Natural killer cell (primary cell): Measurements from ENCODE around the gene NLGN4X. TPM values are rescaled to one million over a fixed set of nuclear protein-coding genes. Genes with fewer than 3 reads are reported as not detected.

ENCODE experiments used
- ATAC-seq, 3 donors: fragments of 150-1000 bp in 2 of 3; fragments of 200-7000 bp in 1 of 3; cut with Tn5 transposase; 1 replicate in 1 of 3; 2 replicates in 2 of 3; pipeline ENCODE4 v1.10.0; 2021; ENCODE audit warnings: mild to moderate bottlenecking in 2 of 3, moderate library complexity in 2 of 3
- DNase-seq, 2 donors: peaks; one replicate each; pipeline versions ENCODE4 v3.0.0 to v3.0.0-alpha.2; 2013 to 2021; ENCODE audit warnings: mixed read lengths in 1 of 2
- H3K27ac ChIP-seq: one replicate; pipeline ENCODE4 v1.5.1; 2013; ENCODE audit warnings: mild to moderate bottlenecking, low read length
- H3K27me3 ChIP-seq: one replicate; pipeline ENCODE4 v1.6.1; 2013; ENCODE audit warnings: low read length; ENCODE audit not compliant: control insufficient read depth, insufficient read depth
- H3K36me3 ChIP-seq: one replicate; pipeline ENCODE4 v1.6.1; 2013; ENCODE audit warnings: low read length; ENCODE audit not compliant: control insufficient read depth, insufficient read depth
- H3K4me1 ChIP-seq: one replicate; pipeline ENCODE4 v1.6.1; 2013; ENCODE audit warnings: low read length; ENCODE audit not compliant: control insufficient read depth, insufficient read depth
- H3K4me3 ChIP-seq: one replicate; pipeline ENCODE4 v1.5.1; 2013; ENCODE audit warnings: low read length
- H3K9me3 ChIP-seq: one replicate; pipeline ENCODE4 v1.6.1; 2013; ENCODE audit warnings: low read length; ENCODE audit not compliant: control insufficient read depth, insufficient read depth
- H3K27ac Mint-ChIP-seq, 2 donors: one replicate each; pipeline ENCODE4 v1.8.0; 2022; ENCODE audit warnings: mild to moderate bottlenecking in 2 of 2, mixed read lengths in 2 of 2, moderate library complexity in 1 of 2
- H3K27me3 Mint-ChIP-seq, 2 donors: one replicate each; pipeline ENCODE4 v1.8.0; 2022; ENCODE audit warnings: low read depth in 2 of 2, mixed read lengths in 2 of 2
- H3K36me3 Mint-ChIP-seq: one replicate; pipeline ENCODE4 v1.8.0; 2022; ENCODE audit warnings: mixed read lengths
- H3K4me1 Mint-ChIP-seq, 2 donors: one replicate each; pipeline ENCODE4 v1.8.0; 2022; ENCODE audit warnings: mixed read lengths in 2 of 2
- H3K4me3 Mint-ChIP-seq: one replicate; pipeline ENCODE4 v1.8.0; 2022; ENCODE audit warnings: mild to moderate bottlenecking, moderate library complexity, mixed read lengths
- H3K9me3 Mint-ChIP-seq, 2 donors: one replicate each; pipeline ENCODE4 v1.8.0; 2022; ENCODE audit warnings: mixed read lengths in 2 of 2
- WGBS: methylation state at CpG from one replicate; pipeline ENCODE4 v1.1.7; 2013; ENCODE audit warnings: missing lambda C conversion rate; ENCODE audit not compliant: insufficient coverage; 5-methylcytosine and 5-hydroxymethylcytosine counted together
- intact Hi-C: fragments of 100-400 bp; cut with micrococcal nuclease; formaldehyde crosslinking; loops from one replicate; pipeline ENCODE4 v1.14.2; 2022
- total RNA-seq, 4 donors: library from RNA; stranded (reverse); fragments of 120-200 nt in 1 of 4; gene quantifications; one replicate each; pipeline versions ENCODE4 v1.2.3 to v1.2.4, GENCODE V29; 2013 to 2022
- TF ChIP-seq, protein P1 (sequence below): fragments of 200-600 bp; IDR thresholded peaks from one replicate; pipeline ENCODE4 v1.8.0; 2022; ENCODE audit warnings: antibody characterized with exemption

NLGN4X gene
- total RNA-seq, 3 donors from 2014 or later (not counting 1 experiment from before 2014, with no cell fraction given) = not detected

DNA sequence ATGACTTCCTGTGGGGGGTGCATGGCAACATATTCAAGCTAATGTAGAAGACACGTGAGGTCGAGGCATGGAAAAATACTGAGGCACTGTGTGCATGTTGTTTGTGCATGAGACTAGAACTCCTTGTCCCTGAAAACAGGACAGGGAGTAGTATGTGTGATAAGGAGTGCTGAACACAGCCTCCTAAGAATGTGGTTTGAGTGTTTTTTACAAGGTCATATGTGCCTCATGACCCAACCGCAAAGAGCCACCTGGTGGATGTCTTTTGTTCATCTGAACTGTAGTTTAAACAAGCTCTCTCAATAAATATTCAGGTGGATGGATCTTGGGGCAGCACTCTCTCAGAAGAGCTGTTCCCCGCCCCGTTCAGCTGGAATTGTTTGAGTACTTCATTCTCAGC is 226.6 kb downstream of the NLGN4X start:
- Mint-ChIP-seq H3K4me1 (no peaks in the 10 kb centered on the region), H3K4me3 (no peak overlapping the region), H3K36me3 (no peaks in the 10 kb centered on the region), H3K9me3 (no peaks in the 10 kb centered on the region), H3K27ac (no peak overlapping the region), H3K27me3 (no peaks in the 10 kb centered on the region)
- Histone ChIP-seq H3K4me1 (no peaks in the 10 kb centered on the region), H3K4me3 (no peak overlapping the region), H3K27me3 (no peaks in the 10 kb centered on the region), H3K9me3 (no peaks in the 10 kb centered on the region), H3K27ac (no peak overlapping the region), H3K36me3 (no peaks in the 10 kb centered on the region)
- no peak for ATAC-seq
- TF ChIP-seq, protein P1, sequence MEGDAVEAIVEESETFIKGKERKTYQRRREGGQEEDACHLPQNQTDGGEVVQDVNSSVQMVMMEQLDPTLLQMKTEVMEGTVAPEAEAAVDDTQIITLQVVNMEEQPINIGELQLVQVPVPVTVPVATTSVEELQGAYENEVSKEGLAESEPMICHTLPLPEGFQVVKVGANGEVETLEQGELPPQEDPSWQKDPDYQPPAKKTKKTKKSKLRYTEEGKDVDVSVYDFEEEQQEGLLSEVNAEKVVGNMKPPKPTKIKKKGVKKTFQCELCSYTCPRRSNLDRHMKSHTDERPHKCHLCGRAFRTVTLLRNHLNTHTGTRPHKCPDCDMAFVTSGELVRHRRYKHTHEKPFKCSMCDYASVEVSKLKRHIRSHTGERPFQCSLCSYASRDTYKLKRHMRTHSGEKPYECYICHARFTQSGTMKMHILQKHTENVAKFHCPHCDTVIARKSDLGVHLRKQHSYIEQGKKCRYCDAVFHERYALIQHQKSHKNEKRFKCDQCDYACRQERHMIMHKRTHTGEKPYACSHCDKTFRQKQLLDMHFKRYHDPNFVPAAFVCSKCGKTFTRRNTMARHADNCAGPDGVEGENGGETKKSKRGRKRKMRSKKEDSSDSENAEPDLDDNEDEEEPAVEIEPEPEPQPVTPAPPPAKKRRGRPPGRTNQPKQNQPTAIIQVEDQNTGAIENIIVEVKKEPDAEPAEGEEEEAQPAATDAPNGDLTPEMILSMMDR = no peak
- DNase-seq = no peak
- intact Hi-C loops = no loop called here
- WGBS = 82% methylated on average over 5 of the region's 5 CpGs

DNA sequence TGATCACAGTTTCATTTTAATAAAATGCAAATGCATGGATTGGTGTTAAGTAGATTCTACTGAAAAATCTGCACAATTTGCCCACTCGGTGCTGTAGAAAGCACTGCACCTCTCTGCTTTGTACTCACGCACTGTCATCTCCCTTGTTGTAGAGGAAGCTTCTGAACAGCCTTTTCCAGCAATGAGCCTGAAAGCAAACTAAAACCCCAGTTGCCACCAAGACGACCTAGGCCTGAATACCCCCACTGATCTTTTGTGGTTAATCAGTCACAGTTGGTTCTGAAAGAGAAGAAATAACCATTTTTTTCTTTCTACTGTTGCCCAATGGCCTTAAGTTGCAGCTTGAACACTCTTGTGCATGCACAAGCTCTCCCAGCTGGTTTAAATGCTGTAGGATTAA is 229.8 kb downstream of the NLGN4X start:
- Histone ChIP-seq H3K4me1 (no peaks in the 10 kb centered on the region), H3K36me3 (no peaks in the 10 kb centered on the region), H3K27ac (no peak overlapping the region), H3K9me3 (no peaks in the 10 kb centered on the region), H3K4me3 (no peak overlapping the region), H3K27me3 (no peaks in the 10 kb centered on the region)
- TF ChIP-seq, protein P1 = no peak
- Mint-ChIP-seq H3K36me3 (no peaks in the 10 kb centered on the region), H3K9me3 (no peaks in the 10 kb centered on the region), H3K27ac (no peak overlapping the region), H3K4me1 (no peaks in the 10 kb centered on the region), H3K4me3 (no peak overlapping the region), H3K27me3 (no peaks in the 10 kb centered on the region)
- intact Hi-C loops = no loop called here
- no peak for DNase-seq
- no peak for ATAC-seq
- 81% methylated on average over 2 of the region's 3 CpGs for WGBS

DNA sequence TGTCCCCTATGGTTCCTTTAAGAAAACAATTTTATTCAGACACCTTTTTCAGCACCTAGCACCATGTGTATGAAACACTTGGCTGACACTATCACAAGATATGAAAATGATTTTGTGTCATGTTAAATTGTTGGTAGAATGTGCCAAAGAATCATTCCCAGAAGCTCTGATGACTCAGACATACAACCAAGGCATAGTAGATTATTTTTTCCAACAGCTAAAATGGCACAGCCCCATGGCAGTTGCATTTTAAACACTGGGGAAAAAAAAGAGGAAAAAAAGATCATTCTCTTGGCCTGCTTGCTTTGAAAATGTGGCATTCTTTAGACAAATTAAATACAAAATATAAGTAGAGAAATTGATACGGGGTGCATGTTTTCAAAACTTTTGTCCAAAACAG is 230.2 kb downstream of the NLGN4X start:
- no CpG with 5 or more reads among the region's 1 CpG for WGBS
- DNase-seq = no peak
- Histone ChIP-seq H3K4me1 (no peaks in the 10 kb centered on the region), H3K36me3 (no peaks in the 10 kb centered on the region), H3K27me3 (no peaks in the 10 kb centered on the region), H3K9me3 (no peaks in the 10 kb centered on the region), H3K27ac (no peak overlapping the region), H3K4me3 (no peak overlapping the region)
- intact Hi-C loops = no loop called here
- TF ChIP-seq, protein P1 = no peak
- Mint-ChIP-seq H3K4me3 (no peak overlapping the region), H3K27me3 (no peaks in the 10 kb centered on the region), H3K4me1 (no peaks in the 10 kb centered on the region), H3K9me3 (no peaks in the 10 kb centered on the region), H3K27ac (no peak overlapping the region), H3K36me3 (no peaks in the 10 kb centered on the region)
- no peak for ATAC-seq

DNA sequence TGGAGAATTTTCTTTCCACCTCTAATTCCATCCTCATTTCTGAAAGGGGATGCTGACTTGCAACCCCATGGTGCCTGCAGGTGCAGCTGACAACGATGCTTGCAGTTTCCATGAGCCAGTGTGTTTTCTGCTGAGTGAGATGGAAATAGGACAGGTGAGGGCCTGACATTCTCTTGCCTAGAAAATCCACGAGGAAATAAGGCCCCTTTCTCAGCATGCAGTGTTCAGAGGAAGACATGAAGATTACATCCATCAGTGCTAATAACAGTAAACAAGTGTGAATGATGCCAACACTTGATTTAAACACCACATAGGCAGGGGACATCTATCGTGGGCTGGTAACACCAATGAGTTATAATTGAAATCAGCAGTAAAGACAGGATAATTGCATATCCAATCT is 237.3 kb downstream of the NLGN4X start:
- WGBS = 63% methylated on average over 1 of the region's 3 CpGs
- intact Hi-C loops = no loop called here
- H3K4me1 Mint-ChIP-seq = no peaks in the 10 kb centered on the region

More for the DNA sequence above, 237.3 kb downstream of the NLGN4X start:
- DNase-seq (no peak), ATAC-seq (no peak)
- Histone ChIP-seq H3K36me3 (no peaks in the 10 kb centered on the region), H3K27ac (no peak overlapping the region), H3K4me3 (no peak overlapping the region), H3K9me3 (no peaks in the 10 kb centered on the region), H3K4me1 (no peaks in the 10 kb centered on the region), H3K27me3 (no peaks in the 10 kb centered on the region)
- no peaks in the 10 kb centered on the region for H3K36me3 Mint-ChIP-seq
- TF ChIP-seq, protein P1 = no peak
- H3K4me3 Mint-ChIP-seq = no peak overlapping the region
- H3K9me3 Mint-ChIP-seq = peaks cover 4 to 7% of the 10 kb centered on the region in 2 donors
- H3K27ac Mint-ChIP-seq = no peak overlapping the region
- no peaks in the 10 kb centered on the region for H3K27me3 Mint-ChIP-seq
